Astrocyte (in vitro differentiated cells and primary cell): ENCODE measurements around the gene STK39.

Experiments used
- EZH2 ChIP-seq: IDR thresholded peaks from 2 replicates; pipeline ENCODE4 v1.6.1; 2012; ENCODE audit warnings: mild to moderate bottlenecking, low read length, inconsistent platforms; ENCODE audit not compliant: insufficient read depth
- TF ChIP-seq, protein P1 (sequence below): IDR thresholded peaks from 2 replicates; pipeline ENCODE4 v1.5.1; 2011; ENCODE audit warnings: low read depth, mild to moderate bottlenecking, inconsistent platforms, low read length, moderate library complexity; ENCODE audit not compliant: insufficient read depth

DNA sequence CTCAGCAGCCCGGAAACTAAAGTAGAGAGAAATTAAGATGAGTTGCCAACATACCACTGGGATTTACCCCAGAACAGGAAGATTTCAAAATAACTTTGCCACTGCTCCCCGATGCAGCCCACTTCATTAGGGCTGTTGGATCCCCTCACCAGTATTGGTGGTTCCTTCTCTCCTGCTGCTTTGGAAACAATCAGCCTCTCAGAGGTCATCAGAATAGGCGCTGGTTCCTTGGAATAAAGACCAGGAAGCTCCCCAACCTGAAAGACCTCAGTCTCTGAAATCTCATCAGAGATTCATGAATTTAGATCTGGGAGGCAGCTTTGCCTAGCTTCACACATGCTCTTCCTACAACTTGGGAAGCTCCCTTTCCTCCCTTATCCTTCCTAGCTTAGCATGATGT lies 332.4 kb downstream of the STK39 start:
- TF ChIP-seq, protein P1, sequence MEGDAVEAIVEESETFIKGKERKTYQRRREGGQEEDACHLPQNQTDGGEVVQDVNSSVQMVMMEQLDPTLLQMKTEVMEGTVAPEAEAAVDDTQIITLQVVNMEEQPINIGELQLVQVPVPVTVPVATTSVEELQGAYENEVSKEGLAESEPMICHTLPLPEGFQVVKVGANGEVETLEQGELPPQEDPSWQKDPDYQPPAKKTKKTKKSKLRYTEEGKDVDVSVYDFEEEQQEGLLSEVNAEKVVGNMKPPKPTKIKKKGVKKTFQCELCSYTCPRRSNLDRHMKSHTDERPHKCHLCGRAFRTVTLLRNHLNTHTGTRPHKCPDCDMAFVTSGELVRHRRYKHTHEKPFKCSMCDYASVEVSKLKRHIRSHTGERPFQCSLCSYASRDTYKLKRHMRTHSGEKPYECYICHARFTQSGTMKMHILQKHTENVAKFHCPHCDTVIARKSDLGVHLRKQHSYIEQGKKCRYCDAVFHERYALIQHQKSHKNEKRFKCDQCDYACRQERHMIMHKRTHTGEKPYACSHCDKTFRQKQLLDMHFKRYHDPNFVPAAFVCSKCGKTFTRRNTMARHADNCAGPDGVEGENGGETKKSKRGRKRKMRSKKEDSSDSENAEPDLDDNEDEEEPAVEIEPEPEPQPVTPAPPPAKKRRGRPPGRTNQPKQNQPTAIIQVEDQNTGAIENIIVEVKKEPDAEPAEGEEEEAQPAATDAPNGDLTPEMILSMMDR = no peak
- TF ChIP-seq EZH2 = no peak
